Keratinocyte (primary cell): Measurements from ENCODE around the gene JAK3. TPM values are rescaled to one million over a fixed set of nuclear protein-coding genes. Genes with fewer than 3 reads are reported as not detected.

ENCODE experiments used
- DNase-seq: peaks from one replicate; pipeline ENCODE4 v3.0.0-alpha.2; 2011; ENCODE audit warnings: low read depth, missing footprints, low spot score
- FAIRE-seq: peaks from 2 replicates; lab custom pipeline; 2011; peaks lifted over from hg19 to GRCh38; lab: Jason Lieb, UNC
- H2AFZ ChIP-seq: 2 replicates; pipeline ENCODE4 v1.6.0; 2012; ENCODE audit warnings: low read length, control low read depth, inconsistent platforms; ENCODE audit not compliant: control insufficient read depth
- H3K27ac ChIP-seq: 2 replicates; pipeline ENCODE4 v1.5.1; 2011; ENCODE audit warnings: low read length; ENCODE audit not compliant: control insufficient read depth, insufficient read depth
- H3K27me3 ChIP-seq: 3 replicates; pipeline ENCODE4 v1.6.0; 2011; ENCODE audit warnings: low read length; ENCODE audit not compliant: control insufficient read depth, insufficient read depth; ENCODE audit errors: extremely low read depth
- H3K36me3 ChIP-seq, 2 experiments: 2 replicates in 1 of 2; 3 replicates in 1 of 2; pipeline ENCODE4 v1.5.1; 2011; ENCODE audit warnings: low read length in 2 of 2, mild to moderate bottlenecking in 1 of 2; ENCODE audit not compliant: control insufficient read depth in 2 of 2, insufficient read depth in 2 of 2; ENCODE audit errors: extremely low read depth in 1 of 2
- H3K4me1 ChIP-seq: 3 replicates; pipeline ENCODE4 v1.5.1; 2011; ENCODE audit warnings: low read length; ENCODE audit not compliant: control insufficient read depth, insufficient read depth; ENCODE audit errors: extremely low read depth
- H3K4me2 ChIP-seq: 3 replicates; pipeline ENCODE4 v1.6.0; 2011; ENCODE audit warnings: low read depth, low read length; ENCODE audit not compliant: control insufficient read depth, insufficient read depth; ENCODE audit errors: extremely low read depth
- H3K4me3 ChIP-seq, 3 experiments: fragments of 200-600 bp in 1 of 3; sonication (generic) in 1 of 3; 2 replicates in 2 of 3; 3 replicates in 1 of 3; pipeline ENCODE4 v1.5.1; 2011 to 2016; ENCODE audit warnings: low read length in 3 of 3, mild to moderate bottlenecking in 3 of 3, control low read depth in 2 of 3, inconsistent platforms in 1 of 3, low read depth in 1 of 3, mixed read lengths in 1 of 3, mixed run types in 1 of 3, moderate library complexity in 1 of 3; ENCODE audit not compliant: control insufficient read depth in 2 of 3, insufficient read depth in 2 of 3; ENCODE audit errors: extremely low read depth in 1 of 3
- H3K79me2 ChIP-seq: 2 replicates; pipeline ENCODE4 v1.6.0; 2012; ENCODE audit warnings: low read length; ENCODE audit not compliant: control insufficient read depth, insufficient read depth
- H3K9ac ChIP-seq: 3 replicates; pipeline ENCODE4 v1.6.0; 2011; ENCODE audit warnings: low read length; ENCODE audit not compliant: control insufficient read depth, insufficient read depth; ENCODE audit errors: extremely low read depth
- H3K9me1 ChIP-seq: 3 replicates; pipeline ENCODE4 v1.6.0; 2011; ENCODE audit warnings: low read length; ENCODE audit not compliant: control insufficient read depth, insufficient read depth; ENCODE audit errors: extremely low read depth
- H3K9me3 ChIP-seq: 2 replicates; pipeline ENCODE4 v1.5.1; 2012; ENCODE audit warnings: low read depth, low read length; ENCODE audit not compliant: control insufficient read depth
- H4K20me1 ChIP-seq: 3 replicates; pipeline ENCODE4 v1.6.0; 2011; ENCODE audit warnings: low read length; ENCODE audit not compliant: control insufficient read depth, insufficient read depth; ENCODE audit errors: extremely low read depth
- CTCF ChIP-seq, 3 experiments: IDR thresholded peaks in 1 of 3; conservative IDR thresholded peaks in 1 of 3; optimal IDR thresholded peaks in 1 of 3; 2 replicates in 2 of 3; 3 replicates in 1 of 3; pipeline versions ENCODE3 to v1.5.1; 2011; ENCODE audit warnings: low read length in 3 of 3, mild to moderate bottlenecking in 3 of 3, moderate library complexity in 2 of 3, control low read depth in 1 of 3, inconsistent platforms in 1 of 3; ENCODE audit not compliant: insufficient read depth in 2 of 3; ENCODE audit errors: extremely low read depth in 1 of 3
- EZH2 ChIP-seq: IDR thresholded peaks from one replicate; pipeline ENCODE4 v1.6.1; 2012; ENCODE audit warnings: inconsistent platforms, mild to moderate bottlenecking, low read length, moderate library complexity
- dilution Hi-C: fragments of 300-500 bp; cut with MboI; formaldehyde crosslinking; loops from one replicate; pipeline ENCODE4 v1.7.0; 2020; ENCODE audit warnings: low sequenced_read_pairs; ENCODE audit not compliant: extremely low pct_ligation_motif_present
- polyA plus RNA-seq, 5 experiments: library from polyadenylated mRNA; depleted of rRNA in 3 of 5; stranded (reverse) in 3 of 5; stranded (forward) in 1 of 5; unstranded in 1 of 5; fragments of >200 nt; gene quantifications; 1 replicate in 1 of 5; 2 replicates in 3 of 5; 3 replicates in 1 of 5; pipeline versions ENCODE4 v1.2.1 to v1.2.3, GENCODE V29; 2011 to 2012; ENCODE audit warnings: missing spikeins in 2 of 5, low read depth in 1 of 5, low replicate concordance in 1 of 5

The JAK3 gene
- polyA plus RNA-seq, 1 donor (not counting 4 experiments of a cell fraction or from before 2014, with no cell fraction given) = 0.37 TPM

- FAIRE-seq = no peak
- TF ChIP-seq CTCF (optimal IDR thresholded peaks at IDR 0.05 in 1 of 3, IDR thresholded peaks at IDR 0.05 in 1 of 3, conservative IDR thresholded peaks at IDR 0.05 in 1 of 3; ENCODE audit: extremely low read depth in 1 of 3, insufficient read depth in 2 of 3, low read length in 3 of 3) (no peak), EZH2 (no peak)
Observed at GRCh38 chr19:17881701-17882100, 33.9 kb upstream of the JAK3 start.

GRCh38 chr19:17879466-17879865, 31.7 kb upstream of the JAK3 start:
- dilution Hi-C loops = no loop called here
- DNase-seq = no peak
- no peak for FAIRE-seq

More at GRCh38 chr19:17881701-17882100, 33.9 kb upstream of the JAK3 start:
- no peak overlapping the region for H3K4me3 ChIP-seq
- no peaks in the 10 kb centered on the region for H3K9me1 ChIP-seq
- H3K9ac ChIP-seq = no peak overlapping the region
- H4K20me1 ChIP-seq = no peaks in the 10 kb centered on the region
- no peak overlapping the region for H2AFZ ChIP-seq
- dilution Hi-C loops = no loop called here
- H3K27me3 ChIP-seq = no peaks in the 10 kb centered on the region
- H3K79me2 ChIP-seq = no peaks in the 10 kb centered on the region
- no peaks in the 10 kb centered on the region for H3K9me3 ChIP-seq
- DNase-seq = no peak
- H3K4me1 ChIP-seq = no peaks in the 10 kb centered on the region
- no peak overlapping the region for H3K4me2 ChIP-seq
- no peak overlapping the region for H3K27ac ChIP-seq
- H3K36me3 ChIP-seq = no peaks in the 10 kb centered on the region

More at GRCh38 chr19:17879466-17879865, 31.7 kb upstream of the JAK3 start:
- Histone ChIP-seq H3K4me3 (no peak overlapping the region), H3K4me2 (no peak overlapping the region), H2AFZ (no peak overlapping the region), H3K36me3 (no peaks in the 10 kb centered on the region), H4K20me1 (no peaks in the 10 kb centered on the region), H3K79me2 (no peaks in the 10 kb centered on the region), H3K27ac (no peak overlapping the region), H3K27me3 (no peaks in the 10 kb centered on the region), H3K4me1 (no peaks in the 10 kb centered on the region), H3K9ac (no peak overlapping the region), H3K9me1 (no peaks in the 10 kb centered on the region), H3K9me3 (no peaks in the 10 kb centered on the region)
- TF ChIP-seq CTCF (optimal IDR thresholded peaks at IDR 0.05 in 1 of 3, IDR thresholded peaks at IDR 0.05 in 1 of 3, conservative IDR thresholded peaks at IDR 0.05 in 1 of 3; ENCODE audit: extremely low read depth in 1 of 3, insufficient read depth in 2 of 3, low read length in 3 of 3) = no peak
- TF ChIP-seq EZH2 = no peak
